HepG2 (cell line): ENCODE results near the gene TJP3. TPM values are rescaled to one million over a fixed set of nuclear protein-coding genes. Genes with fewer than 3 reads are reported as not detected.

Experiments used
- AKNA ChIP-seq: sonication (generic); formaldehyde crosslinking; IDR thresholded peaks from 2 replicates; pipeline ENCODE4 v1.4.0; 2020; ENCODE audit warnings: missing genetic modification reagents, borderline replicate concordance
- BHLHE40 ChIP-seq: IDR thresholded peaks from 2 replicates; pipeline ENCODE4 v1.6.1; 2011; ENCODE audit warnings: low read length, improper control_type of control experiment
- DMTF1 ChIP-seq: sonication (generic); formaldehyde crosslinking; IDR thresholded peaks from 2 replicates; pipeline ENCODE4 v1.4.0; 2020; ENCODE audit warnings: mild to moderate bottlenecking, missing genetic modification reagents
- HNF4G ChIP-seq, 2 experiments: sonication (generic) in 1 of 2; formaldehyde crosslinking in 1 of 2; IDR thresholded peaks; 2 replicates each; pipeline versions ENCODE4 v1.4.0 to v1.6.1; 2011 to 2020; ENCODE audit warnings: borderline replicate concordance in 2 of 2, low read depth in 2 of 2, mild to moderate bottlenecking in 2 of 2, low read length in 1 of 2, missing genetic modification reagents in 1 of 2, moderate library complexity in 1 of 2
- SUZ12 ChIP-seq: fragments of 150-350 bp; IDR thresholded peaks from 2 replicates; pipeline ENCODE4 v1.6.1; 2014; ENCODE audit warnings: low read depth, low read length
- TSC22D2 ChIP-seq: sonication (generic); formaldehyde crosslinking; IDR thresholded peaks from 2 replicates; pipeline ENCODE4 v1.5.1; 2020; ENCODE audit warnings: missing genetic modification reagents, mild to moderate bottlenecking, borderline replicate concordance
- ZBTB1 ChIP-seq: sonication (generic); formaldehyde crosslinking; IDR thresholded peaks from 2 replicates; pipeline ENCODE4 v1.4.0; 2020; ENCODE audit warnings: missing genetic modification reagents, borderline replicate concordance
- ZFP36L1 ChIP-seq: sonication (generic); formaldehyde crosslinking; IDR thresholded peaks from 2 replicates; pipeline ENCODE4 v1.8.0; 2022; ENCODE audit warnings: mild to moderate bottlenecking, missing genetic modification reagents, moderate library complexity
- ZNF12 ChIP-seq: sonication (generic); formaldehyde crosslinking; IDR thresholded peaks from 2 replicates; pipeline ENCODE4 v1.5.0; 2020; ENCODE audit warnings: missing genetic modification reagents
- ZNF34 ChIP-seq: sonication (generic); formaldehyde crosslinking; IDR thresholded peaks from 2 replicates; pipeline ENCODE4 v1.4.0; 2020; ENCODE audit warnings: mild to moderate bottlenecking, missing genetic modification reagents, borderline replicate concordance
- ZNF780A ChIP-seq: sonication (generic); formaldehyde crosslinking; IDR thresholded peaks from 2 replicates; pipeline ENCODE4 v1.8.0; 2022; ENCODE audit warnings: mild to moderate bottlenecking, missing genetic modification reagents, moderate library complexity
- polyA plus RNA-seq, 8 experiments: library from polyadenylated mRNA; depleted of rRNA in 3 of 8; stranded (reverse) in 7 of 8; unstranded in 1 of 8; fragments of >200 nt; fragmentation: Illumina TruSeq in 4 of 8; extraction: Trizol in 4 of 8; gene quantifications; 2 replicates each; pipeline versions ENCODE4 v1.2.1 to v1.2.3, GENCODE V29; 2011 to 2016; ENCODE audit warnings: low read depth in 4 of 8, missing spikeins in 1 of 8, mixed read lengths in 1 of 8; ENCODE audit not compliant: insufficient read depth in 1 of 8
- total RNA-seq, 5 experiments: library from RNA; depleted of rRNA; stranded (reverse); fragments of >200 nt; fragmentation: Illumina TruSeq; extraction: Trizol; gene quantifications; 2 replicates each; pipeline ENCODE4 v1.2.3, GENCODE V29; 2016; ENCODE audit warnings: low read depth in 1 of 5
- TF ChIP-seq, protein P1 (sequence below): IDR thresholded peaks from 2 replicates; pipeline ENCODE4 v1.6.1; 2016; ENCODE audit warnings: missing biosample characterization, missing genetic modification reagents, low read depth
- TF ChIP-seq, protein P2 (sequence below): sonication (generic); formaldehyde crosslinking; IDR thresholded peaks from 2 replicates; pipeline ENCODE4 v1.5.1; 2020; ENCODE audit warnings: mild to moderate bottlenecking, missing genetic modification reagents
- TF ChIP-seq, protein P3 (sequence below): sonication (generic); formaldehyde crosslinking; IDR thresholded peaks from 2 replicates; pipeline ENCODE4 v1.4.0; 2020; ENCODE audit warnings: mild to moderate bottlenecking, missing genetic modification reagents

TJP3 gene
- total and polyA plus RNA-seq, 2 of the 13 experiments (the other 11 are each of a cell fraction or from before 2014, with no cell fraction given) = 2.3 to 21.5 TPM

DNA sequence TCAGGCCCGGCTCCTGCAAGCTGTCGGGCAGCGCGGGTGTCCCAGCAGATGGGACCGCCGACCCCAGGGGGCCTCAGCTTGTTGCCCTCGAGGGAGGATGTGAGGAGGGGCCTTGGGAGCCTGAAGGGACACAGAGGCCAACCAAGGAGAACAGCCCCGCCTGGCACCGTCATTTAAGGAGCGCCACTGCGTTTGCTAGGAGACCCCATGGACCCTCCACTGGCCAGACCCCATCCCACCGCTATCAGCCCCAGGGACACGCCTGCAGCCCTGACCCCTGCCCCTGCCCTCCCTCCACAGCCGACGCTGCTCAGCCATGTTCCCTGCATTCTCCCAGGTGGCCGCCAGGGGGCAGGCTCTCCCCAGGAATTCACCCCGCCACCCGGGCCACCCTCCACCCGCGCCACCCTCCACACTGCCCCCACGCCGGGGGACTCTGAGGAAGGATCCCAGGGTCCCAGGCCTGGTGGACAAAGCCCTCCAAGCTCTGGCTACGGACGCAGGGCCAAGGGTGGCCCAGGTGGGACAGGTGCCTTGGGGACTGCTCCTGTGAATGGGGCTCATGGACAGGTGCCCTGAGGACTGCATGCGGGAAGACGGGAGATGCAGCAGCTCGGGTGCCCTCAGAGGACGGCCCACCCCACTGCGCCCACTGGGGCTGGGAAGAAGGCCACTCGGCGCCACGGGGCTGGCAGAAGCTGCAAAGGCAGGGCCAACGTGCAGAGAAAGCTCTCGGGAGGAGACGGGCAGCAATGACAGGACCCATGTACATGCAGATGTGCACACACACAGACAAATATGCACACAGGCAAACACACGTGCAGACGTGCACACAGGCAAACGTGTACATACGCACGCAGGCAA, 42.3 kb upstream of the TJP3 start (continued):
- TF ChIP-seq AKNA (CRISPR knock-in tag) (no peak), ZNF12 (CRISPR knock-in tag) (no peak), HNF4G (IDR thresholded peaks at IDR 0.05; ENCODE audit: borderline replicate concordance, low read depth, low read length) (no peak), HNF4G (CRISPR knock-in tag; IDR thresholded peaks at IDR 0.05; ENCODE audit: borderline replicate concordance, low read depth) (no peak; the same call in 1 of the 2 replicates), BHLHE40 (0 out of 2 replicates have a peak, but pooled peaks have one; percentile 33), ZNF34 (CRISPR knock-in tag) (no peak), ZBTB1 (CRISPR knock-in tag) (no peak), TSC22D2 (CRISPR knock-in tag) (no peak), DMTF1 (CRISPR knock-in tag) (no peak), SUZ12 (no peak), ZNF780A (no peak), ZFP36L1 (CRISPR knock-in tag) (no peak)
- TF ChIP-seq, protein P1, sequence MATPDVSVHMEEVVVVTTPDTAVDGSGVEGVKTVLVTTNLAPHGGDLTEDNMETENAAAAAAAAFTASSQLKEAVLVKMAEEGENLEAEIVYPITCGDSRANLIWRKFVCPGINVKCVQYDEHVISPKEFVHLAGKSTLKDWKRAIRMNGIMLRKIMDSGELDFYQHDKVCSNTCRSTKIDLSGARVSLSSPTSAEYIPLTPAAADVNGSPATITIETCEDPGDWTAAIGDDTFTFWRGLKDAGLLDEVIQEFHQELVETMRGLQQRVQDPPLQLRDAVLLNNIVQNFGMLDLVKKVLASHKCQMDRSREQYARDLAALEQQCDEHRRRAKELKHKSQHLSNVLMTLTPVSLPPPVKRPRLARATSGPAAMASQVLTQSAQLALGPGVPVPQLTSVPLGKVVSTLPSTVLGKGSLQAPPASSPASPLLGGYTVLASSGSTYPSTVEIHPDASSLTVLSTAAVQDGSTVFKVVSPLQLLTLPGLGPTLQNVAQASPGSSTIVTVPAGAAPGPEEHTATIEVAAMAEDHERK (CRISPR knock-in tag) = no peak
- TF ChIP-seq, protein P2, sequence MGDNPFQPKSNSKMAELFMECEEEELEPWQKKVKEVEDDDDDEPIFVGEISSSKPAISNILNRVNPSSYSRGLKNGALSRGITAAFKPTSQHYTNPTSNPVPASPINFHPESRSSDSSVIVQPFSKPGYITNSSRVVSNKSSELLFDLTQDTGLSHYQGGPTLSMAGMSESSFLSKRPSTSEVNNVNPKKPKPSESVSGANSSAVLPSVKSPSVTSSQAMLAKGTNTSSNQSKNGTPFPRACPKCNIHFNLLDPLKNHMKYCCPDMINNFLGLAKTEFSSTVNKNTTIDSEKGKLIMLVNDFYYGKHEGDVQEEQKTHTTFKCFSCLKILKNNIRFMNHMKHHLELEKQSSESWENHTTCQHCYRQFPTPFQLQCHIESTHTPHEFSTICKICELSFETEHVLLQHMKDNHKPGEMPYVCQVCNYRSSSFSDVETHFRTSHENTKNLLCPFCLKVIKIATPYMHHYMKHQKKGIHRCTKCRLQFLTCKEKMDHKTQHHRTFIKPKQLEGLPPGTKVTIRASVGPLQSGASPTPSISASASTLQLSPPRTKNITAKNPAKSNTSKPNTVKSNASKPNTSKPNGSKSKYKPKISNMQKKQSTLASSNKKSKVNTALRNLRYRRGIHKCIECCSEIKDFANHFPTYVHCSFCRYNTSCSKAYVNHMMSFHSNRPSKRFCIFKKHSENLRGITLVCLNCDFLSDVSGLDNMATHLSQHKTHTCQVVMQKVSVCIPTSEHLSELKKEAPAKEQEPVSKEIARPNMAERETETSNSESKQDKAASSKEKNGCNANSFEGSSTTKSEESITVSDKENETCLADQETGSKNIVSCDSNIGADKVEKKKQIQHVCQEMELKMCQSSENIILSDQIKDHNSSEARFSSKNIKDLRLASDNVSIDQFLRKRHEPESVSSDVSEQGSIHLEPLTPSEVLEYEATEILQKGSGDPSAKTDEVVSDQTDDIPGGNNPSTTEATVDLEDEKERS (CRISPR knock-in tag) = 0 out of 2 replicates have a peak, but pooled peaks have one; percentile 57
- TF ChIP-seq, protein P3, sequence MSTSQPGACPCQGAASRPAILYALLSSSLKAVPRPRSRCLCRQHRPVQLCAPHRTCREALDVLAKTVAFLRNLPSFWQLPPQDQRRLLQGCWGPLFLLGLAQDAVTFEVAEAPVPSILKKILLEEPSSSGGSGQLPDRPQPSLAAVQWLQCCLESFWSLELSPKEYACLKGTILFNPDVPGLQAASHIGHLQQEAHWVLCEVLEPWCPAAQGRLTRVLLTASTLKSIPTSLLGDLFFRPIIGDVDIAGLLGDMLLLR = no peak
